GM20431 (cell line): ENCODE measurements around the gene OR51B6.

Experiments
- in situ Hi-C: fragments of 300-500 bp; cut with MseI, MboI; formaldehyde crosslinking; loops from one replicate; pipeline ENCODE4 v1.15.0; 2020; ENCODE audit warnings: low sequenced_read_pairs; ENCODE audit not compliant: unreplicated experiment

Gene OR51B6

DNA sequence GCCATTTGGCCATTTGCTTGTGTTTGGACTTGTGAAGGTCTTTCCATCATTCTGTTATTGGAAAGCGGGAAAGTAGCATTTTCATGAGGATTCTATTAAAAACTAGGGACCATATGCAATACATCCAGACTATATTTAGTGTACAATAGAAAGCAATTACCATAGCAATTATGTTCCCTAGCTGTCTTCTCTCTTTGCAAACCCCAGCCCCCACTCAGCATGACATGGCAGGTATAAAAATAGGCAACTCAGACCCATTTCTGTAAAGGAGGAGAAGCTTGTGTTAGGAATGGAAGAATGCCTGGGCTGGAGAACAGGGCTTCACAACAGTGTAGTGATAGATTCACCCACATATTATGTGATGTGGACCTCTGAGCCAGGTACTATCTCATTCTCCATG is 12.4 kb downstream of the OR51B6 start:
- in situ Hi-C loops = loop anchor here (25.0 kb wide), 1 partner anchor 151 kb away; the partner anchor contains the start of gene OR51V1

DNA sequence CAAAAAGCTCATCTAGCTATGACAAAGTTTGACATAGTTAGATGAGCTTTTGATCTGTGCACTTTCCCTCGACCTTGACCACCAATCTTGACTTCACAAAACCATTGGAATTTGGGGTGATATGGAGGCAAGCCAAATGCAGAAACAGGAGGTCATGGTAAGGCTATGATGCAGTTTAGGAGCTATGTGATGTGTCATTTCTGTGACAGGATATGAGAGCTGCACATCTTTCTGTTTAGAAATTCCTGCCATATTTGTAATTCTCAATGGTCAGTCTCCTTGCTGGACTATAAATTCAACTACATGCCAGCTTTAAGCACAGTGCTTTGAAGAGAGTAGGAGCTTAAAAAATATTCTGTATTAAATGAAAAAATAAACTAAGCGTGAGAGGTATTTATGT is 12.9 kb downstream of the OR51B6 start:
- in situ Hi-C loops = loop anchor here (25.0 kb wide), 1 partner anchor 152 kb away; the partner anchor contains the start of gene OR51V1

DNA sequence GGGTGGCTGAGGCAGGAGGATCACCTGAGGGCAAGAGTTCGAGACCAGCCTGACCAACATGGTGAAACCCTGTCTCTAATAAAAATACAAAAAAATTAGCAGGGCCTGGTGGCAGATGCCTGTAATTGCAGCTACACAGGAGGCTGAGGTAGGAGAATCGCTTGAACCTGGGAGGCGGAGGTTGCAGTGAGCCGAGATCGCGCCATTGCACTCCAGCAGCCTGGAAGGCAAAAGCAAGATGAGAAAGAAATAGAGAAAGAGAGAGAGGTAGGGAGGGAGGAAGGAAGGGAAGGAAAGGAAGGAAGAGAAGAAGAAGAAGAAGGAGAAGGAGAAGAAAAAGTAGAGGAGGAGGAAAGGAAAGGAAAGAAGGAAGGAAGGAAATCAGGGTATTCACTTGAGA is 15.1 kb downstream of the OR51B6 start:
- in situ Hi-C loops = loop anchor here (25.0 kb wide), 1 partner anchor 154 kb away; the partner anchor contains the start of gene OR51V1

DNA sequence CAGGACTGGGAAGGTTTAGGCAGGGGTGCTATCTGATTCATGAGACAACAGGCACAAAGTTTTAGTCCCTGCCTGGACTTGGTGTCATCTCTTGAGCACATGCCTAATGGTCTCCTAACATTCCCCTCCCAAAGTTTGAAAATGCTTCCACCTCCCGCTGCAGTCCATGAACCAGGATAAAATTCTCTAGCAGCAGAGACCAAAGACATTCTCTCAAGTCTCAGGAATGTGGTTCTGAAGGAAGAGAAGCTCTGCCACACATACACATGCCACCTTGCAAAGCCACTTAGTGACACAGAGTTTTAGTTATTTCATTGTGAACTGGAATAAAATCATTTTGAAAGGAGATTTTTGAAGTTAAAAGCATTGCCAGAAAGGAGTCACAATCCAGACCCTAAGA is 15.5 kb downstream of the OR51B6 start:
- in situ Hi-C loops = loop anchor here (25.0 kb wide), 1 partner anchor 155 kb away; the partner anchor contains the start of gene OR51V1

- in situ Hi-C loops = loop anchor here (25.0 kb wide), 1 partner anchor 155 kb away; the partner anchor contains the start of gene OR51V1
These were observed 16.3 kb downstream of the OR51B6 start for GRCh38 chr11:5367448-5368074.

DNA sequence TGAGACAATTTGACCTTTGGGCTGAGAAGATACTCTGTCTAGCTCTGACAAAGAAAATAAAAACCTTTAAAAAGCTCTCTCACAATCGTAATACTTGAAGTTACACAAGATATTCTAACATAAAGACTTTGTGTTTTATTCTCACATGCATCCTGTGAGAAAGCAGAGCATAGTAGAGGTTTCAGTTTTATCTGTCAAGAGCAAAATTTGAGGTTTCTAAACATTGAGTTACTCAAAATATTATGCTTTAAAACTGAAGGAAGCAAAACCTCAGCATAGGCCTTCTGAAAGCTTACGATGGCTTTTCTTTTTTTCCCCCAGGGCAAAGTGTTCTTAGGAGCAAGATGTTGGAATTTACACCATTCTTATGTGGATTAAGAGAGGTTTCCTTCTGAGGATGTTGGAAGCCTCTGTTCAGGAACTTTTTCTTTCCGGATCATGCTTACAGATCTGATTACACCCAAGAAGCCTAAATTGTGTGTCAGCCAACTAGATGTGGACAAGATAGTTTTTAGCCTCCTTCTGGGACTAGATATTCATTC is 17.3 kb downstream of the OR51B6 start:
- in situ Hi-C loops = loop anchor here (25.0 kb wide), 1 partner anchor 156 kb away; the partner anchor contains the start of gene OR51V1

DNA sequence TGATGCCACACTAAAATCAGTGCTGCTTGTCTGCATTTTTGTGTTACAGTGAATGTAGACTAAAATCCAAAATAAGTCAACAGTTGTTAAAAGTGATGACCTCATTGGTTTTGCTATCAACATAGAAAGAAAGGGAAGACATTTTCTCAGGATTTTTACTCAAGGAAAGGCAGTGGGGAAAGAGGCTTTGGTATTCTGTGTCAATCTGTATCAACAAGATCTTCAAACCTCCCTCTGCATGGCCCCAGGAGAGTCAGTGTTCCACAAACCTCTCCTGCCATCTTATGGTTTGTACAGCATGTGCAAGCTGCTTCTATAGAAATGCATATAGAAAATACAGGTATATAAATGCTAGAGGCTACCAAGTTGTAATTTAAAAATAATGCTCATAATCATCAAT is 18.5 kb downstream of the OR51B6 start:
- in situ Hi-C loops = loop anchor here (25.0 kb wide), 1 partner anchor 157 kb away; the partner anchor contains the start of gene OR51V1

DNA sequence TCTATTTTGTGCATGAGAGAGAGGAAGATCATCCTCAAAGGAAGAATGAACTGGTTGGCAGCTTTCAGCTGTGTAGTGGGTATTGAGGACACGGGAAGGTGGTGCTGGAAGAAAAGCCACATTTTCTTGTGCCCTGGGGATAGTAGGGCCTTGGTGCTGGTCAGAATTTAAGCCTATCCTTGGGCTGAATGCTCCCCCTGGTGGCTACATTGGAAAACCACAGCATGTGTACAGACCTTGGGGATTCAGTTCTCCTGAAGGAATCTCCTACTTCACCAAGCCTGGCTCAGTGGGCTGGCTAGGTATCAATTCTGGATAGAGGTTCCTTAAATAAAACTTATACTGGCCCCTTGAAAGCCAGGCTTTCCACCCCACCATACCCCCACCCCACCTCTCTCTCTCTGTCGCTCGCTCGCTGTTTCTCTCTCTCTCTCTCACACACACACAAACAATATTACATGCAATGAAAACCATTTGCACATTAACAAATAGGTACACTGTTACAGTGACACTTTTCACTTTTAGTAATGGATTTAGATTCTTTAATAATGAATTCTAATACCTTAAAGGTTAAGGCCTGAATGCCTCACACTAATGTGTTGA is 29.5 kb downstream of the OR51B6 start:
- in situ Hi-C loops = loop anchor here (25.0 kb wide), 1 partner anchor 269 kb away; no protein-coding TSS in a partner anchor

DNA sequence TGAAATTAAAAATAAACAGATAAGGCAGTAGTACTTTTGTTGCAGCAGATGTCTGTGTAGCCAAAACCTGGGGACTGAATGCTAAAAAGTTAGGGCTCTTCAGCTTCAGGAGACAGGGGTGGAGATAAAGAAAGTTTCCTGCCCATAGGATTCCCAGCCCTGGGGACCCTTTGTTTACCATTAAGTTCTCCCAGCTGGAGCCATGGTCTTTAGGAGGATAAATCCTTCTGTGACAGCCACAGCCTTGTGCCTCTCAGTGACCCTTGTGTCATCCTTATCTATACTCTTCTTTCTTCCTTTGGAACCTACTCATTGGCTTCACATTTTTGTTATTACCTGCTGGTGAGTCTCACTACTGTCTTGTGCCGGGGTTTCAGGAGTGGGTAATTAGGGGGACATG is 32.3 kb downstream of the OR51B6 start, which contains the start of gene OR51M1:
OR51M1 (plus strand) TSS at position 237 of the 400 bp plus-strand sequence. CDS start 5,587 bp downstream, outside the sequence.
- in situ Hi-C loops = loop anchor here (25.0 kb wide), 1 partner anchor 271 kb away; no protein-coding TSS in a partner anchor

DNA sequence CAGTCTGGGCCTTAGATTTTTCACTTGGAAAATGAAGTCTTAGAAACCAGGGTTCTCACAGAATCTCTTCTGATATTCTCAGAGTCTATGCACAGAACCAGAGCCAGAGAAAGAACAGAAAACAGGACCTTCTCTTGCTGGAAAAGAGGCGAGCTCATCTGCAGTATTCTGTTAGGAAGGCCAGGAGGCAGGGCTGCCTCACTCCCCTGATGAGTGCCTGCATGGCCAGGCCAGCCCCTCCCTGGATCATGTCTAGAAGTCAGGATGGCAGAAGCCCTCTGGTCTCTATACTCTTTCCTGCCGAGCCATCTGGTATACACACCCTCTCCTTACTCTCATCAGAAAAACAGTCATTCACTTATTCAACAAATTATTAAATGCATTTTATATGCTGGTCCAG is 33.0 kb downstream of the OR51B6 start:
- in situ Hi-C loops = loop anchor here (25.0 kb wide), 1 partner anchor 272 kb away; no protein-coding TSS in a partner anchor

DNA sequence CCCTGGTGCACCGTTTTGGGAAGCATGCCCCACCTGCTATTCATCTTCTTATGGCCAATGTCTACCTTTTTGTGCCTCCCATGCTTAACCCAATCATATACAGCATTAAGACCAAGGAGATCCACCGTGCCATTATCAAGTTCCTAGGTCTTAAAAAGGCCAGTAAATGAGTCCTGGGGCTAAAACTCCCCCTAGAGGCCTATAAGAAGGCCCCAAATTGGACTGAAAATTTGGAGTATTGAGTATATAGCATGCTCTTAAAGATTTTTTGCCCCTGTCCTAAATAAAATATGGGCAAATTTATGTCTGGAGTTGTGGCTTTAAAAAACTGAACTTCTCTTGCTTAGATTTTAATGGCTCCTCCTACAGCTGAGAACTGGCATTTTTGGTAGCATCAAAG is 38.9 kb downstream of the OR51B6 start:
- in situ Hi-C loops = loop anchor here (25.0 kb wide), 1 partner anchor 278 kb away; no protein-coding TSS in a partner anchor

DNA sequence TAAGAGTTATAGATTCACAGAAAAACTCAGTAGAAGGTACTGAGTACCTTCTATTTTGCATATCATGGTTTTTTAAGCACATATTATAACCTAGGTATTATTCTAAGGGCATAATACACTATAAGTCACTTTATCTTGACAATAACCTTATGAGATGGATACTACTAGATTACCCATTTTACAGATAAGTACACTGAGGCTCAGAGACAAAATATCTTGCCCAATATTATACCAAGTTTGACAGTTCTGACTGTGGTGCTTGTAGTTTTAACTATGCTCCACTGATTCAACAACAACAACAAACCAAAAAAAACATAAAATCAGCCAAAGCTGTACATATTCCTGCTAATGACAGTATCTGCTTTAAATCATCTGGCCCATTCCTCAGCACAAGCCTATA is 42.8 kb downstream of the OR51B6 start:
- in situ Hi-C loops = loop anchor here (25.0 kb wide), 1 partner anchor 282 kb away; no protein-coding TSS in a partner anchor

DNA sequence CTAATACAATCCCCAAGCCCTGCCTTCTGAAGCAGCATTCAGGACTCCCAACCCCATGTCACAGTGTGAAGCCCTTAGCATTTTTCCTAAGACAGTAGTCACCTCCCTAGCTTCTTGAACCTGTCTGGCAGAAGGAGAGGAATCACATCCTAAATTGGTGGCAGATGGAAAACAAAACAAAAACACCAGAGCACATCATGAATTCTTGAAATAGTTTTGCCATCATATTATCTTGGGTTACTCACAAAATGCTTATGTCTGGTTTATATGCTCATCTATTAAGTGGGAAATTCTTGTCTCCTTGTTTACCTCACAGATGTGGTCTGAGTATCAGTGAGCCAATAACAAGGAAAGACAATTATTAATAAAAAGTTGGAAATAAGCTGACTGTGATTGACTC is 47.6 kb downstream of the OR51B6 start:
- in situ Hi-C loops = loop anchor here (25.0 kb wide), 1 partner anchor 287 kb away; no protein-coding TSS in a partner anchor
